HCT116 (cell line): ENCODE measurements around the gene OPCML. TPM values are rescaled to one million over a fixed set of nuclear protein-coding genes. Genes with fewer than 3 reads are reported as not detected.

Experiments
- ATAC-seq: fragments of 200-7000 bp; cut with Tn5 transposase; 2 replicates; pipeline ENCODE4 v1.9.1; 2020; ENCODE audit warnings: mild to moderate bottlenecking, moderate library complexity
- BruUV-seq: library from RNA; stranded (reverse); fragments of 400-500 nt; replicated peaks from 2 replicates; lab custom pipeline; 2021; lab: Mats Ljungman, UMichigan
- CTCF ChIA-PET: fragments of 300-600 bp; sonication (Branson Sonifier 250); formaldehyde crosslinking; loops from one replicate; lab custom pipeline; 2021; ENCODE audit warnings: antibody characterized with exemption; lab: Charles Lee
- POLR2A ChIA-PET: fragments of 300-600, 350-600 bp; sonication (Branson Sonifier 250); formaldehyde crosslinking; loops from one replicate; lab custom pipeline; 2021; ENCODE audit warnings: antibody characterized with exemption; lab: Charles Lee
- RAD21 ChIA-PET, 2 experiments: fragments of 300-600 bp; sonication (Branson Sonifier 250); formaldehyde crosslinking; loops; one replicate each; lab custom pipeline; 2023; ENCODE audit warnings: low total read pairs in 2 of 2; ENCODE audit not compliant: uncharacterized antibody in 2 of 2, unreplicated experiment in 2 of 2, low non-redundant PET in 1 of 2; lab: Charles Lee
- DNase-seq: peaks from one replicate; pipeline ENCODE4 v3.0.0-alpha.2; 2010; ENCODE audit warnings: low read depth, low spot score
- H2AFZ ChIP-seq: fragments of 200-600 bp; shearing (Covaris generic), sonication (generic); 2 replicates; pipeline ENCODE4 v1.6.1; 2017; ENCODE audit warnings: low read depth, mixed run types, mixed read lengths, antibody characterized with exemption, low read length; ENCODE audit not compliant: poor library complexity, severe bottlenecking
- H3K27ac ChIP-seq: 2 replicates; pipeline ENCODE4 v1.5.1; 2012; ENCODE audit warnings: low read depth, low read length
- H3K27me3 ChIP-seq: fragments of 200-600 bp; sonication (generic); 2 replicates; pipeline ENCODE4 v1.6.1; 2016; ENCODE audit warnings: mixed run types, low read length, mixed read lengths; ENCODE audit not compliant: insufficient read depth
- H3K36me3 ChIP-seq, 2 experiments: fragments of 200-500 bp in 1 of 2; fragments of 200-600 bp in 1 of 2; sonication (Bioruptor generic) in 1 of 2; sonication (generic) in 1 of 2; 2 replicates each; pipeline versions ENCODE4 v1.5.1 to v1.6.1; 2014 to 2016; ENCODE audit warnings: low read length in 2 of 2, inconsistent platforms in 1 of 2, mixed read lengths in 1 of 2, mixed run types in 1 of 2; ENCODE audit not compliant: insufficient read depth in 2 of 2, control insufficient read depth in 1 of 2
- H3K4me1 ChIP-seq, 2 experiments: fragments of 200-600 bp in 1 of 2; sonication (generic) in 1 of 2; 2 replicates each; pipeline versions ENCODE4 v1.5.1 to v1.6.1; 2012 to 2017; ENCODE audit warnings: low read length in 2 of 2, inconsistent platforms in 1 of 2, mild to moderate bottlenecking in 1 of 2, mixed read lengths in 1 of 2, mixed run types in 1 of 2, moderate library complexity in 1 of 2; ENCODE audit not compliant: insufficient read depth in 2 of 2, control insufficient read depth in 1 of 2
- H3K4me2 ChIP-seq: fragments of 200-600 bp; sonication (generic); 2 replicates; pipeline ENCODE4 v1.6.1; 2017; ENCODE audit warnings: mixed run types, low read length, mixed read lengths
- H3K4me3 ChIP-seq, 2 experiments: fragments of 200-600 bp in 1 of 2; sonication (generic) in 1 of 2; replicated peaks in 1 of 2; 2 replicates each; pipeline ENCODE4 v1.5.1; 2011 to 2016; ENCODE audit warnings: low read length in 2 of 2, control low read depth in 1 of 2, low read depth in 1 of 2, mild to moderate bottlenecking in 1 of 2, mixed read lengths in 1 of 2, mixed run types in 1 of 2
- H3K79me2 ChIP-seq: fragments of 200-600 bp; sonication (generic); 2 replicates; pipeline ENCODE4 v1.6.1; 2017; ENCODE audit warnings: mild to moderate bottlenecking, mixed run types, low read length, moderate library complexity, mixed read lengths; ENCODE audit not compliant: insufficient read depth
- H3K9ac ChIP-seq: fragments of 200-600 bp; sonication (generic); 2 replicates; pipeline ENCODE4 v1.6.1; 2016; ENCODE audit warnings: low read length, mixed read lengths
- H3K9me2 ChIP-seq: fragments of 200-600 bp; sonication (generic), shearing (Covaris generic); 2 replicates; pipeline ENCODE4 v1.6.1; 2017; ENCODE audit warnings: mixed run types, mild to moderate bottlenecking, moderate library complexity; ENCODE audit not compliant: insufficient read depth
- H3K9me3 ChIP-seq, 2 experiments: fragments of 200-500 bp in 1 of 2; fragments of 200-600 bp in 1 of 2; sonication (Bioruptor generic) in 1 of 2; sonication (generic) in 1 of 2; 2 replicates each; pipeline ENCODE4 v1.6.1; 2014 to 2017; ENCODE audit warnings: low read length in 2 of 2, mixed read lengths in 2 of 2, inconsistent platforms in 1 of 2, low read depth in 1 of 2, mild to moderate bottlenecking in 1 of 2, mixed run types in 1 of 2, moderate library complexity in 1 of 2; ENCODE audit not compliant: control insufficient read depth in 1 of 2, insufficient read depth in 1 of 2
- H4K20me1 ChIP-seq: fragments of 200-600 bp; sonication (generic), shearing (Covaris generic); 2 replicates; pipeline ENCODE4 v1.6.1; 2017; ENCODE audit warnings: mixed run types, mild to moderate bottlenecking, moderate library complexity; ENCODE audit not compliant: insufficient read depth
- CBX3 ChIP-seq: IDR thresholded peaks from 2 replicates; pipeline ENCODE4 v1.6.1; 2012; ENCODE audit warnings: low read depth
- CEBPB ChIP-seq: IDR thresholded peaks from 2 replicates; pipeline ENCODE4 v1.6.1; 2012; ENCODE audit warnings: low read depth
- FOSL1 ChIP-seq: IDR thresholded peaks from 2 replicates; pipeline ENCODE4 v1.6.1; 2012; ENCODE audit warnings: low read depth
- RAD21 ChIP-seq: IDR thresholded peaks from 2 replicates; pipeline ENCODE4 v1.6.1; 2012; ENCODE audit warnings: low read depth, mild to moderate bottlenecking
- SRF ChIP-seq: IDR thresholded peaks from 2 replicates; pipeline ENCODE4 v1.6.1; 2012; ENCODE audit warnings: low read depth
- TCF7L2 ChIP-seq: IDR thresholded peaks from 2 replicates; pipeline ENCODE4 v1.7.0; 2011; ENCODE audit warnings: borderline replicate concordance, inconsistent platforms; ENCODE audit not compliant: insufficient read depth, insufficient read length; ENCODE audit errors: extremely low read depth
- ZFX ChIP-seq: fragments of 450-650 bp; IDR thresholded peaks from 2 replicates; pipeline ENCODE4 v1.6.1; 2017
- ZNF274 ChIP-seq: fragments of 200-500 bp; sonication (Bioruptor generic); IDR thresholded peaks from 2 replicates; pipeline ENCODE4 v1.6.1; 2014; ENCODE audit warnings: mild to moderate bottlenecking, low read depth, low read length, inconsistent platforms
- intact Hi-C: fragments of 100-400 bp; cut with micrococcal nuclease; formaldehyde crosslinking; loops from 2 replicates; pipeline ENCODE4 v1.10.0; 2022
- total RNA-seq: library from RNA; stranded (reverse); gene quantifications from one replicate; pipeline ENCODE4 v1.2.1, GENCODE V29; 2021; ENCODE audit not compliant: unreplicated experiment
- TF ChIP-seq, protein P1 (sequence below): IDR thresholded peaks from 2 replicates; pipeline ENCODE4 v1.6.1; 2012
- TF ChIP-seq, protein P2 (sequence below): IDR thresholded peaks from 2 replicates; pipeline ENCODE4 v1.6.1; 2011; ENCODE audit warnings: mild to moderate bottlenecking, low read length, moderate library complexity; ENCODE audit not compliant: insufficient replicate concordance; ENCODE audit errors: extremely low read depth
- TF ChIP-seq, protein P3 (sequence below): IDR thresholded peaks from 2 replicates; pipeline ENCODE4 v1.6.1; 2012
- TF ChIP-seq, protein P4 (sequence below): IDR thresholded peaks from 2 replicates; pipeline ENCODE4 v1.6.1; 2012; ENCODE audit warnings: low read depth

Gene OPCML
- total RNA-seq, 1 experiment from 2014 or later: not detected

DNA sequence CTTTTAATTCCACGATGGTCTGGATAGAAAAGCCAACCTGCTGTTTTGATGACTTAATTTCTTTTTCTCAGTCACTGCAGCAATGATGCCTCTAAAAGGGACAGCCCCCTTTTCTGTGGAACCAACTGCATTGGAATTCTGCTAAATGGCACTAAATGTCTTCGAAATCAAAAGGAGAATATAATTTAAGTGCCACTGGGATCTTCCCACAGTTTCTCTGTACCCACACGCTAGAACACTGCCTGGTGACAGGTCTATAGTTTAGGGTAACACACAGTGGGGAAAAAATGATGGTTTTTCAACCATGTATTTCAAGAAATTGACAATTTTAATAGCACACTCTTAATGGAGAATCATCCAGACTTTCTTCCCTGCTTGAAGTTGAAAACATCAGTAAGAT lies 182.3 kb downstream of the OPCML start:
- Histone ChIP-seq H3K4me3 (no peak overlapping the region), H4K20me1 (no peaks in the 10 kb centered on the region), H2AFZ (no peak overlapping the region), H3K27ac (no peak overlapping the region), H3K36me3 (no peaks in the 10 kb centered on the region), H3K9ac (no peak overlapping the region), H3K27me3 (no peaks in the 10 kb centered on the region), H3K4me2 (no peak overlapping the region), H3K79me2 (no peaks in the 10 kb centered on the region), H3K9me2 (no peaks in the 10 kb centered on the region), H3K4me1 (no peaks in the 10 kb centered on the region), H3K9me3 (peaks cover 5 to 25% of the 10 kb centered on the region in 2 experiments; a peak in 2 of 4 replicates)
- DNase-seq: no peak
- ChIA-PET RAD21 (no interaction called here), CTCF (no interaction called here), POLR2A (no interaction called here)
- no peak for ATAC-seq
- TF ChIP-seq FOSL1: no peak
- TF ChIP-seq CBX3: no peak
- TF ChIP-seq TCF7L2: no peak
- TF ChIP-seq, protein P1, sequence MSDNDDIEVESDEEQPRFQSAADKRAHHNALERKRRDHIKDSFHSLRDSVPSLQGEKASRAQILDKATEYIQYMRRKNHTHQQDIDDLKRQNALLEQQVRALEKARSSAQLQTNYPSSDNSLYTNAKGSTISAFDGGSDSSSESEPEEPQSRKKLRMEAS: no peak
- TF ChIP-seq, protein P2, sequence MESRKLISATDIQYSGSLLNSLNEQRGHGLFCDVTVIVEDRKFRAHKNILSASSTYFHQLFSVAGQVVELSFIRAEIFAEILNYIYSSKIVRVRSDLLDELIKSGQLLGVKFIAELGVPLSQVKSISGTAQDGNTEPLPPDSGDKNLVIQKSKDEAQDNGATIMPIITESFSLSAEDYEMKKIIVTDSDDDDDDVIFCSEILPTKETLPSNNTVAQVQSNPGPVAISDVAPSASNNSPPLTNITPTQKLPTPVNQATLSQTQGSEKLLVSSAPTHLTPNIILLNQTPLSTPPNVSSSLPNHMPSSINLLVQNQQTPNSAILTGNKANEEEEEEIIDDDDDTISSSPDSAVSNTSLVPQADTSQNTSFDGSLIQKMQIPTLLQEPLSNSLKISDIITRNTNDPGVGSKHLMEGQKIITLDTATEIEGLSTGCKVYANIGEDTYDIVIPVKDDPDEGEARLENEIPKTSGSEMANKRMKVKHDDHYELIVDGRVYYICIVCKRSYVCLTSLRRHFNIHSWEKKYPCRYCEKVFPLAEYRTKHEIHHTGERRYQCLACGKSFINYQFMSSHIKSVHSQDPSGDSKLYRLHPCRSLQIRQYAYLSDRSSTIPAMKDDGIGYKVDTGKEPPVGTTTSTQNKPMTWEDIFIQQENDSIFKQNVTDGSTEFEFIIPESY: no peak
- no peak for TF ChIP-seq CEBPB
- no peak for TF ChIP-seq ZNF274
- no peak for TF ChIP-seq SRF
- BruUV-seq: no TSS peak
- intact Hi-C loops: no loop called here

DNA sequence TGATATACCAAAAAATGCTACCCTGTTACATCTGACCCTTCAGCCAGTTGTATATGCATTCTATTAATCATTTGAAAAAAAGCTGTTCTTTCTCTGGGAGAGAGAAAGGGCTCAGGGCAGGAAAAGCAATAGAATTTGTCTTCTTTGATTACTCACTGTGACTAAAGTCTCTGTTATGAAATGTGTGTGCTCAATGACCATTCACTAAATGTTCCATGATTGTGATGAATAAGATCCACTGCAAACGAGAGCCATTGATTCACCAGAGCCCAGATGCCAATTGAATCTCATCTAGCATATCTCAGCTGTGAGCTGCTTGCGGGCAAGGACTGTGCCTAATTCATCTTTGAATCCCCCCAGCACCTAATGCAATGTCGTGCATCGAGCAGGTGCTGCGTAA lies 184.3 kb downstream of the OPCML start:
- RAD21 ChIA-PET: no interaction called here
- no peaks in the 10 kb centered on the region for H3K79me2 ChIP-seq

More for the DNA sequence above, 184.3 kb downstream of the OPCML start:
- ChIA-PET CTCF (no interaction called here), POLR2A (no interaction called here)
- no peaks in the 10 kb centered on the region for H3K27me3 ChIP-seq
- H2AFZ ChIP-seq: no peak overlapping the region
- no peaks in the 10 kb centered on the region for H4K20me1 ChIP-seq
- no TSS peak for BruUV-seq
- H3K4me2 ChIP-seq: no peak overlapping the region
- intact Hi-C loops: no loop called here
- TF ChIP-seq CEBPB (no peak), ZNF274 (no peak), RAD21 (no peak), ZFX (no peak)
- TF ChIP-seq, protein P3, sequence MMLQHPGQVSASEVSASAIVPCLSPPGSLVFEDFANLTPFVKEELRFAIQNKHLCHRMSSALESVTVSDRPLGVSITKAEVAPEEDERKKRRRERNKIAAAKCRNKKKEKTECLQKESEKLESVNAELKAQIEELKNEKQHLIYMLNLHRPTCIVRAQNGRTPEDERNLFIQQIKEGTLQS: no peak
- TF ChIP-seq, protein P4, sequence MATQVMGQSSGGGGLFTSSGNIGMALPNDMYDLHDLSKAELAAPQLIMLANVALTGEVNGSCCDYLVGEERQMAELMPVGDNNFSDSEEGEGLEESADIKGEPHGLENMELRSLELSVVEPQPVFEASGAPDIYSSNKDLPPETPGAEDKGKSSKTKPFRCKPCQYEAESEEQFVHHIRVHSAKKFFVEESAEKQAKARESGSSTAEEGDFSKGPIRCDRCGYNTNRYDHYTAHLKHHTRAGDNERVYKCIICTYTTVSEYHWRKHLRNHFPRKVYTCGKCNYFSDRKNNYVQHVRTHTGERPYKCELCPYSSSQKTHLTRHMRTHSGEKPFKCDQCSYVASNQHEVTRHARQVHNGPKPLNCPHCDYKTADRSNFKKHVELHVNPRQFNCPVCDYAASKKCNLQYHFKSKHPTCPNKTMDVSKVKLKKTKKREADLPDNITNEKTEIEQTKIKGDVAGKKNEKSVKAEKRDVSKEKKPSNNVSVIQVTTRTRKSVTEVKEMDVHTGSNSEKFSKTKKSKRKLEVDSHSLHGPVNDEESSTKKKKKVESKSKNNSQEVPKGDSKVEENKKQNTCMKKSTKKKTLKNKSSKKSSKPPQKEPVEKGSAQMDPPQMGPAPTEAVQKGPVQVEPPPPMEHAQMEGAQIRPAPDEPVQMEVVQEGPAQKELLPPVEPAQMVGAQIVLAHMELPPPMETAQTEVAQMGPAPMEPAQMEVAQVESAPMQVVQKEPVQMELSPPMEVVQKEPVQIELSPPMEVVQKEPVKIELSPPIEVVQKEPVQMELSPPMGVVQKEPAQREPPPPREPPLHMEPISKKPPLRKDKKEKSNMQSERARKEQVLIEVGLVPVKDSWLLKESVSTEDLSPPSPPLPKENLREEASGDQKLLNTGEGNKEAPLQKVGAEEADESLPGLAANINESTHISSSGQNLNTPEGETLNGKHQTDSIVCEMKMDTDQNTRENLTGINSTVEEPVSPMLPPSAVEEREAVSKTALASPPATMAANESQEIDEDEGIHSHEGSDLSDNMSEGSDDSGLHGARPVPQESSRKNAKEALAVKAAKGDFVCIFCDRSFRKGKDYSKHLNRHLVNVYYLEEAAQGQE: no peak
- peaks cover 5 to 24% of the 10 kb centered on the region in 2 experiments; a peak in 2 of 4 replicates for H3K9me3 ChIP-seq
- H3K36me3 ChIP-seq: no peaks in the 10 kb centered on the region
- H3K4me3 ChIP-seq: no peak overlapping the region
- no peaks in the 10 kb centered on the region for H3K9me2 ChIP-seq
- no peak overlapping the region for H3K9ac ChIP-seq
- ATAC-seq (no peak), DNase-seq (no peak)
- no peaks in the 10 kb centered on the region for H3K4me1 ChIP-seq
- H3K27ac ChIP-seq: no peak overlapping the region
